HCT116 (cell line): ENCODE data around the gene SLC22A23. TPM values are rescaled to one million over a fixed set of nuclear protein-coding genes. Genes with fewer than 3 reads are reported as not detected.

Source experiments
- ATAC-seq: fragments of 200-7000 bp; cut with Tn5 transposase; 2 replicates; pipeline ENCODE4 v1.9.1; 2020; ENCODE audit warnings: mild to moderate bottlenecking, moderate library complexity
- BruUV-seq: library from RNA; stranded (reverse); fragments of 400-500 nt; replicated peaks from 2 replicates; lab custom pipeline; 2021; lab: Mats Ljungman, UMichigan
- CTCF ChIA-PET: fragments of 300-600 bp; sonication (Branson Sonifier 250); formaldehyde crosslinking; loops from one replicate; lab custom pipeline; 2021; ENCODE audit warnings: antibody characterized with exemption; lab: Charles Lee
- POLR2A ChIA-PET: fragments of 300-600, 350-600 bp; sonication (Branson Sonifier 250); formaldehyde crosslinking; loops from one replicate; lab custom pipeline; 2021; ENCODE audit warnings: antibody characterized with exemption; lab: Charles Lee
- RAD21 ChIA-PET, 2 experiments: fragments of 300-600 bp; sonication (Branson Sonifier 250); formaldehyde crosslinking; loops; one replicate each; lab custom pipeline; 2023; ENCODE audit warnings: low total read pairs in 2 of 2; ENCODE audit not compliant: uncharacterized antibody in 2 of 2, unreplicated experiment in 2 of 2, low non-redundant PET in 1 of 2; lab: Charles Lee
- DNase-seq: peaks from one replicate; pipeline ENCODE4 v3.0.0-alpha.2; 2010; ENCODE audit warnings: low read depth, low spot score
- H2AFZ ChIP-seq: fragments of 200-600 bp; shearing (Covaris generic), sonication (generic); 2 replicates; pipeline ENCODE4 v1.6.1; 2017; ENCODE audit warnings: low read depth, mixed run types, mixed read lengths, antibody characterized with exemption, low read length; ENCODE audit not compliant: poor library complexity, severe bottlenecking
- H3K27ac ChIP-seq: 2 replicates; pipeline ENCODE4 v1.5.1; 2012; ENCODE audit warnings: low read depth, low read length
- H3K27me3 ChIP-seq: fragments of 200-600 bp; sonication (generic); 2 replicates; pipeline ENCODE4 v1.6.1; 2016; ENCODE audit warnings: mixed run types, low read length, mixed read lengths; ENCODE audit not compliant: insufficient read depth
- H3K36me3 ChIP-seq, 2 experiments: fragments of 200-500 bp in 1 of 2; fragments of 200-600 bp in 1 of 2; sonication (Bioruptor generic) in 1 of 2; sonication (generic) in 1 of 2; 2 replicates each; pipeline versions ENCODE4 v1.5.1 to v1.6.1; 2014 to 2016; ENCODE audit warnings: low read length in 2 of 2, inconsistent platforms in 1 of 2, mixed read lengths in 1 of 2, mixed run types in 1 of 2; ENCODE audit not compliant: insufficient read depth in 2 of 2, control insufficient read depth in 1 of 2
- H3K4me1 ChIP-seq, 2 experiments: fragments of 200-600 bp in 1 of 2; sonication (generic) in 1 of 2; 2 replicates each; pipeline versions ENCODE4 v1.5.1 to v1.6.1; 2012 to 2017; ENCODE audit warnings: low read length in 2 of 2, inconsistent platforms in 1 of 2, mild to moderate bottlenecking in 1 of 2, mixed read lengths in 1 of 2, mixed run types in 1 of 2, moderate library complexity in 1 of 2; ENCODE audit not compliant: insufficient read depth in 2 of 2, control insufficient read depth in 1 of 2
- H3K4me2 ChIP-seq: fragments of 200-600 bp; sonication (generic); 2 replicates; pipeline ENCODE4 v1.6.1; 2017; ENCODE audit warnings: mixed run types, low read length, mixed read lengths
- H3K4me3 ChIP-seq, 2 experiments: fragments of 200-600 bp in 1 of 2; sonication (generic) in 1 of 2; replicated peaks in 1 of 2; 2 replicates each; pipeline ENCODE4 v1.5.1; 2011 to 2016; ENCODE audit warnings: low read length in 2 of 2, control low read depth in 1 of 2, low read depth in 1 of 2, mild to moderate bottlenecking in 1 of 2, mixed read lengths in 1 of 2, mixed run types in 1 of 2
- H3K79me2 ChIP-seq: fragments of 200-600 bp; sonication (generic); 2 replicates; pipeline ENCODE4 v1.6.1; 2017; ENCODE audit warnings: mild to moderate bottlenecking, mixed run types, low read length, moderate library complexity, mixed read lengths; ENCODE audit not compliant: insufficient read depth
- H3K9ac ChIP-seq: fragments of 200-600 bp; sonication (generic); 2 replicates; pipeline ENCODE4 v1.6.1; 2016; ENCODE audit warnings: low read length, mixed read lengths
- H3K9me2 ChIP-seq: fragments of 200-600 bp; sonication (generic), shearing (Covaris generic); 2 replicates; pipeline ENCODE4 v1.6.1; 2017; ENCODE audit warnings: mixed run types, mild to moderate bottlenecking, moderate library complexity; ENCODE audit not compliant: insufficient read depth
- H3K9me3 ChIP-seq, 2 experiments: fragments of 200-500 bp in 1 of 2; fragments of 200-600 bp in 1 of 2; sonication (Bioruptor generic) in 1 of 2; sonication (generic) in 1 of 2; 2 replicates each; pipeline ENCODE4 v1.6.1; 2014 to 2017; ENCODE audit warnings: low read length in 2 of 2, mixed read lengths in 2 of 2, inconsistent platforms in 1 of 2, low read depth in 1 of 2, mild to moderate bottlenecking in 1 of 2, mixed run types in 1 of 2, moderate library complexity in 1 of 2; ENCODE audit not compliant: control insufficient read depth in 1 of 2, insufficient read depth in 1 of 2
- H4K20me1 ChIP-seq: fragments of 200-600 bp; sonication (generic), shearing (Covaris generic); 2 replicates; pipeline ENCODE4 v1.6.1; 2017; ENCODE audit warnings: mixed run types, mild to moderate bottlenecking, moderate library complexity; ENCODE audit not compliant: insufficient read depth
- CBX3 ChIP-seq: IDR thresholded peaks from 2 replicates; pipeline ENCODE4 v1.6.1; 2012; ENCODE audit warnings: low read depth
- CEBPB ChIP-seq: IDR thresholded peaks from 2 replicates; pipeline ENCODE4 v1.6.1; 2012; ENCODE audit warnings: low read depth
- EGR1 ChIP-seq: IDR thresholded peaks from 2 replicates; pipeline ENCODE4 v1.6.1; 2012; ENCODE audit warnings: low read depth
- ELF1 ChIP-seq: IDR thresholded peaks from 2 replicates; pipeline ENCODE4 v1.6.1; 2012; ENCODE audit warnings: low read depth, borderline replicate concordance
- EZH2 ChIP-seq: fragments of 200-600 bp; sonication (generic); IDR thresholded peaks from 2 replicates; pipeline ENCODE4 v1.6.1; 2017; ENCODE audit warnings: antibody characterized with exemption, mixed run types
- EZH2phosphoT487 ChIP-seq: fragments of 200-600 bp; IDR thresholded peaks from 2 replicates; pipeline ENCODE4 v1.6.1; 2018; ENCODE audit warnings: antibody characterized with exemption, borderline replicate concordance
- FOSL1 ChIP-seq: IDR thresholded peaks from 2 replicates; pipeline ENCODE4 v1.6.1; 2012; ENCODE audit warnings: low read depth
- JUND ChIP-seq: IDR thresholded peaks from 2 replicates; pipeline ENCODE4 v1.6.1; 2012
- SIN3A ChIP-seq: IDR thresholded peaks from 2 replicates; pipeline ENCODE4 v1.6.1; 2012; ENCODE audit warnings: low read depth
- TCF7L2 ChIP-seq: IDR thresholded peaks from 2 replicates; pipeline ENCODE4 v1.7.0; 2011; ENCODE audit warnings: borderline replicate concordance, inconsistent platforms; ENCODE audit not compliant: insufficient read depth, insufficient read length; ENCODE audit errors: extremely low read depth
- YY1 ChIP-seq: IDR thresholded peaks from 2 replicates; pipeline ENCODE4 v1.6.1; 2011; ENCODE audit warnings: low read length, low read depth, moderate library complexity, mild to moderate bottlenecking; ENCODE audit not compliant: insufficient replicate concordance; ENCODE audit errors: extremely low read depth
- ZFX ChIP-seq: fragments of 450-650 bp; IDR thresholded peaks from 2 replicates; pipeline ENCODE4 v1.6.1; 2017
- ZNF274 ChIP-seq: fragments of 200-500 bp; sonication (Bioruptor generic); IDR thresholded peaks from 2 replicates; pipeline ENCODE4 v1.6.1; 2014; ENCODE audit warnings: mild to moderate bottlenecking, low read depth, low read length, inconsistent platforms
- intact Hi-C: fragments of 100-400 bp; cut with micrococcal nuclease; formaldehyde crosslinking; loops from 2 replicates; pipeline ENCODE4 v1.10.0; 2022
- total RNA-seq: library from RNA; stranded (reverse); gene quantifications from one replicate; pipeline ENCODE4 v1.2.1, GENCODE V29; 2021; ENCODE audit not compliant: unreplicated experiment
- TF ChIP-seq, protein P1 (sequence below): IDR thresholded peaks from 2 replicates; pipeline ENCODE4 v1.6.1; 2012
- TF ChIP-seq, protein P2 (sequence below): IDR thresholded peaks from 2 replicates; pipeline ENCODE4 v1.6.1; 2011; ENCODE audit warnings: mild to moderate bottlenecking, low read length, moderate library complexity; ENCODE audit not compliant: insufficient replicate concordance; ENCODE audit errors: extremely low read depth
- TF ChIP-seq, protein P3 (sequence below), 3 experiments: fragments of 200-600 bp in 1 of 3; sonication (generic) in 1 of 3; IDR thresholded peaks in 2 of 3; conservative IDR thresholded peaks in 1 of 3; 2 replicates each; pipeline ENCODE4 v1.5.1; 2012 to 2017; ENCODE audit warnings: low read depth in 2 of 3, low read length in 2 of 3, antibody characterized with exemption in 1 of 3, borderline replicate concordance in 1 of 3, control low read depth in 1 of 3, mild to moderate bottlenecking in 1 of 3, mixed read lengths in 1 of 3, mixed run types in 1 of 3, moderate library complexity in 1 of 3; ENCODE audit not compliant: insufficient read depth in 1 of 3

Gene SLC22A23
- total RNA-seq, 1 experiment from 2014 or later = 11.5 TPM

- no peaks in the 10 kb centered on the region for H3K9me2 ChIP-seq
- no peak for DNase-seq
- H3K36me3 ChIP-seq = no peaks in the 10 kb centered on the region
- H3K27ac ChIP-seq = no peak overlapping the region
- POLR2A ChIA-PET = no interaction called here
- no peak overlapping the region for H2AFZ ChIP-seq
- RAD21 ChIA-PET = no interaction called here
- CTCF ChIA-PET = no interaction called here
- TF ChIP-seq, protein P1, sequence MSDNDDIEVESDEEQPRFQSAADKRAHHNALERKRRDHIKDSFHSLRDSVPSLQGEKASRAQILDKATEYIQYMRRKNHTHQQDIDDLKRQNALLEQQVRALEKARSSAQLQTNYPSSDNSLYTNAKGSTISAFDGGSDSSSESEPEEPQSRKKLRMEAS = no peak
- TF ChIP-seq SIN3A (no peak), TCF7L2 (no peak), ZFX (no peak), CEBPB (no peak), ZNF274 (no peak), ELF1 (no peak), YY1 (no peak), CBX3 (no peak), EGR1 (no peak), FOSL1 (no peak), JUND (no peak), EZH2 (no peak), EZH2phosphoT487 (no peak)
- TF ChIP-seq, protein P2, sequence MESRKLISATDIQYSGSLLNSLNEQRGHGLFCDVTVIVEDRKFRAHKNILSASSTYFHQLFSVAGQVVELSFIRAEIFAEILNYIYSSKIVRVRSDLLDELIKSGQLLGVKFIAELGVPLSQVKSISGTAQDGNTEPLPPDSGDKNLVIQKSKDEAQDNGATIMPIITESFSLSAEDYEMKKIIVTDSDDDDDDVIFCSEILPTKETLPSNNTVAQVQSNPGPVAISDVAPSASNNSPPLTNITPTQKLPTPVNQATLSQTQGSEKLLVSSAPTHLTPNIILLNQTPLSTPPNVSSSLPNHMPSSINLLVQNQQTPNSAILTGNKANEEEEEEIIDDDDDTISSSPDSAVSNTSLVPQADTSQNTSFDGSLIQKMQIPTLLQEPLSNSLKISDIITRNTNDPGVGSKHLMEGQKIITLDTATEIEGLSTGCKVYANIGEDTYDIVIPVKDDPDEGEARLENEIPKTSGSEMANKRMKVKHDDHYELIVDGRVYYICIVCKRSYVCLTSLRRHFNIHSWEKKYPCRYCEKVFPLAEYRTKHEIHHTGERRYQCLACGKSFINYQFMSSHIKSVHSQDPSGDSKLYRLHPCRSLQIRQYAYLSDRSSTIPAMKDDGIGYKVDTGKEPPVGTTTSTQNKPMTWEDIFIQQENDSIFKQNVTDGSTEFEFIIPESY = no peak
- TF ChIP-seq, protein P3, sequence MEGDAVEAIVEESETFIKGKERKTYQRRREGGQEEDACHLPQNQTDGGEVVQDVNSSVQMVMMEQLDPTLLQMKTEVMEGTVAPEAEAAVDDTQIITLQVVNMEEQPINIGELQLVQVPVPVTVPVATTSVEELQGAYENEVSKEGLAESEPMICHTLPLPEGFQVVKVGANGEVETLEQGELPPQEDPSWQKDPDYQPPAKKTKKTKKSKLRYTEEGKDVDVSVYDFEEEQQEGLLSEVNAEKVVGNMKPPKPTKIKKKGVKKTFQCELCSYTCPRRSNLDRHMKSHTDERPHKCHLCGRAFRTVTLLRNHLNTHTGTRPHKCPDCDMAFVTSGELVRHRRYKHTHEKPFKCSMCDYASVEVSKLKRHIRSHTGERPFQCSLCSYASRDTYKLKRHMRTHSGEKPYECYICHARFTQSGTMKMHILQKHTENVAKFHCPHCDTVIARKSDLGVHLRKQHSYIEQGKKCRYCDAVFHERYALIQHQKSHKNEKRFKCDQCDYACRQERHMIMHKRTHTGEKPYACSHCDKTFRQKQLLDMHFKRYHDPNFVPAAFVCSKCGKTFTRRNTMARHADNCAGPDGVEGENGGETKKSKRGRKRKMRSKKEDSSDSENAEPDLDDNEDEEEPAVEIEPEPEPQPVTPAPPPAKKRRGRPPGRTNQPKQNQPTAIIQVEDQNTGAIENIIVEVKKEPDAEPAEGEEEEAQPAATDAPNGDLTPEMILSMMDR (IDR thresholded peaks at IDR 0.05 in 2 of 3, conservative IDR thresholded peaks at IDR 0.05 in 1 of 3; ENCODE audit: borderline replicate concordance in 1 of 3, insufficient read depth in 1 of 3, low read depth in 2 of 3, low read length in 2 of 3) = no peak
- TF ChIP-seq, all 23 proteins: peak for 0
- BruUV-seq = no TSS peak
- no peaks in the 10 kb centered on the region for H3K27me3 ChIP-seq
- H4K20me1 ChIP-seq = no peaks in the 10 kb centered on the region
- no peaks in the 10 kb centered on the region for H3K4me1 ChIP-seq
- no peaks in the 10 kb centered on the region for H3K79me2 ChIP-seq
- no peak overlapping the region for H3K4me2 ChIP-seq
- no peak for ATAC-seq
- H3K9me3 ChIP-seq = no peaks in the 10 kb centered on the region
- no peak overlapping the region for H3K4me3 ChIP-seq
- intact Hi-C loops = no loop called here
- H3K9ac ChIP-seq = no peak overlapping the region
These were observed 166.0 kb downstream of the SLC22A23 start for GRCh38 chr6:3290931-3291211.
